OCI-LY1 (cell line): ENCODE measurements around the gene GIGYF1.

ENCODE experiments used
- H2AFZ ChIP-seq: fragments of 200-600 bp; sonication (generic), shearing (Covaris generic); 2 replicates; pipeline ENCODE4 v1.6.0; 2014; ENCODE audit warnings: antibody characterized with exemption, mild to moderate bottlenecking, low read length
- H3F3A ChIP-seq: fragments of 200-600 bp; sonication (generic), shearing (Covaris generic); 2 replicates; pipeline ENCODE4 v1.6.0; 2014; ENCODE audit warnings: mild to moderate bottlenecking, antibody characterized with exemption, low read length, moderate library complexity; ENCODE audit not compliant: insufficient read depth
- H3K27ac ChIP-seq: fragments of 200-600 bp; sonication (generic); 2 replicates; pipeline ENCODE4 v1.5.1; 2014; ENCODE audit warnings: low read length, mixed run types, mild to moderate bottlenecking, low read depth; ENCODE audit not compliant: poor library complexity, severe bottlenecking
- H3K27me3 ChIP-seq: fragments of 200-600 bp; sonication (generic); 2 replicates; pipeline ENCODE4 v1.6.0; 2014; ENCODE audit warnings: antibody characterized with exemption, mild to moderate bottlenecking, low read length, moderate library complexity; ENCODE audit not compliant: insufficient read depth
- H3K36me3 ChIP-seq: fragments of 200-600 bp; sonication (generic); 2 replicates; pipeline ENCODE4 v1.6.1; 2014; ENCODE audit warnings: mild to moderate bottlenecking, antibody characterized with exemption, low read length, moderate library complexity, mixed read lengths; ENCODE audit not compliant: insufficient read depth
- H3K4me1 ChIP-seq: fragments of 200-600 bp; sonication (generic); 2 replicates; pipeline ENCODE4 v1.5.1; 2014; ENCODE audit warnings: mild to moderate bottlenecking, low read length, moderate library complexity; ENCODE audit not compliant: insufficient read depth, severe bottlenecking
- H3K4me2 ChIP-seq: fragments of 200-600 bp; sonication (generic), shearing (Covaris generic); 2 replicates; pipeline ENCODE4 v1.6.1; 2014; ENCODE audit warnings: low read length
- H3K4me3 ChIP-seq: fragments of 200-600 bp; sonication (generic); 2 replicates; pipeline ENCODE4 v1.5.1; 2014; ENCODE audit warnings: low read length, low read depth, mild to moderate bottlenecking, mixed read lengths; ENCODE audit not compliant: poor library complexity, severe bottlenecking
- H3K79me2 ChIP-seq: fragments of 200-600 bp; shearing (Covaris generic); 2 replicates; pipeline ENCODE4 v1.6.1; 2016; ENCODE audit warnings: mixed run types, low read length, mixed read lengths; ENCODE audit not compliant: insufficient read depth
- H3K9ac ChIP-seq: fragments of 200-600 bp; sonication (generic), shearing (Covaris generic); 2 replicates; pipeline ENCODE4 v1.6.1; 2014; ENCODE audit warnings: mild to moderate bottlenecking, low read length, mixed read lengths
- H3K9me2 ChIP-seq: fragments of 200-600 bp; sonication (generic), shearing (Covaris generic); 2 replicates; pipeline ENCODE4 v1.6.1; 2014; ENCODE audit warnings: low read depth, mild to moderate bottlenecking, low read length, mixed read lengths
- H3K9me3 ChIP-seq: fragments of 200-600 bp; shearing (Covaris generic); 2 replicates; pipeline ENCODE4 v1.6.1; 2014; ENCODE audit warnings: low read length, mixed read lengths
- H4K20me1 ChIP-seq: fragments of 200-600 bp; sonication (generic), shearing (Covaris generic); 2 replicates; pipeline ENCODE4 v1.6.0; 2016; ENCODE audit warnings: mild to moderate bottlenecking, low read length; ENCODE audit not compliant: insufficient read depth
- CTCF ChIP-seq: fragments of 200-600 bp; sonication (generic), shearing (Covaris generic); IDR thresholded peaks from 2 replicates; pipeline ENCODE4 v1.5.1; 2017; ENCODE audit warnings: mild to moderate bottlenecking, antibody characterized with exemption, low read length, moderate library complexity, mixed read lengths
- EZH2 ChIP-seq: fragments of 200-600 bp; sonication (generic), shearing (Covaris generic); IDR thresholded peaks from 2 replicates; pipeline ENCODE4 v1.8.0; 2017; ENCODE audit warnings: borderline replicate concordance, mixed run types, mild to moderate bottlenecking, antibody characterized with exemption, low read length, moderate library complexity, mixed read lengths

GIGYF1 gene

DNA sequence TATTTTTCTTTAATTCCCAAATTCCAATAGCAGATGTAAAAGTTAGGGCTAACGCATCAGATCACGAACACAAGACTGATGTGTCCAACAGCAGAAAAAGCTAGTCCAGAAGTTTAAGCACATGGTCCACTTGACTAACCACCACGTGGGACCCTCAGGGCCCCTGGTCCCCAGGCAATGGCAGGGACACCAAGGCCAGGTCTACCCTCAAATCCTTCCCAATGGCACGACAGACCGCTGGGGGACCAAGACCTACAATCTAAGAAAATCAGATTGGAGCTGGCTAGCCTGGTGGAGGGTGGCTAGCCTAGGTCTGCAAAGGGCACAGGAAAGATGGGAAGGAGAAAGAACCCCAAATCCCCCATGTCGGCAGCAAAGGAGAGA lies 1.5 kb downstream of the GIGYF1 start:
- Histone ChIP-seq H3K4me1 (peaks cover 34% of the 10 kb centered on the region), H3K9me3 (no peaks in the 10 kb centered on the region), H3K9me2 (no peaks in the 10 kb centered on the region), H4K20me1 (no peaks in the 10 kb centered on the region), H2AFZ (no peak overlapping the region), H3K36me3 (peaks cover 38% of the 10 kb centered on the region; the same call in 1 of the 2 replicates), H3K9ac (peak overlapping the region; percentile 91), H3K27me3 (no peaks in the 10 kb centered on the region), H3K4me3 (peak overlapping the region; percentile 98), H3F3A (peaks cover 9% of the 10 kb centered on the region; the same call in 1 of the 2 replicates), H3K79me2 (peaks cover 37% of the 10 kb centered on the region), H3K27ac (peak overlapping the region; percentile 11), H3K4me2 (peak overlapping the region; percentile 99)
- TF ChIP-seq CTCF, result no peak
- TF ChIP-seq EZH2, result no peak

- peaks cover 34% of the 10 kb centered on the region for H3K4me1 ChIP-seq
- H3K79me2 ChIP-seq, result peaks cover 37% of the 10 kb centered on the region
These were observed 2.1 kb downstream of the GIGYF1 start for GRCh38 chr7:100691676-100692577.

More at GRCh38 chr7:100691676-100692577, 2.1 kb downstream of the GIGYF1 start:
- Histone ChIP-seq H3K9ac (peak overlapping the region; percentile 91), H3K27me3 (no peaks in the 10 kb centered on the region), H3K9me2 (no peaks in the 10 kb centered on the region), H3K4me3 (peak overlapping the region; percentile 98), H3K4me2 (peak overlapping the region; percentile 99), H3K27ac (peak overlapping the region; percentile 11), H4K20me1 (no peaks in the 10 kb centered on the region), H3K36me3 (peaks cover 44% of the 10 kb centered on the region), H3F3A (peaks cover 9% of the 10 kb centered on the region; the same call in 1 of the 2 replicates), H3K9me3 (no peaks in the 10 kb centered on the region), H2AFZ (no peak overlapping the region)
- peak; percentile 99 for TF ChIP-seq CTCF
- no peak for TF ChIP-seq EZH2
